NB4 (cell line): ENCODE measurements around the gene LARP4B.

Experiments
- DNase-seq: peaks from one replicate; pipeline ENCODE4 v3.0.0; 2010; ENCODE audit warnings: low read depth
- H3K4me3 ChIP-seq: one replicate; pipeline ENCODE4 v1.5.1; 2011; ENCODE audit warnings: mild to moderate bottlenecking, low read depth, low read length, moderate library complexity
- MYC ChIP-seq: IDR thresholded peaks from 2 replicates; pipeline ENCODE4 v1.6.1; 2011; ENCODE audit warnings: low read depth, low read length
- POLR2A ChIP-seq: IDR thresholded peaks from 2 replicates; pipeline ENCODE4 v1.6.1; 2011; ENCODE audit warnings: mild to moderate bottlenecking; ENCODE audit not compliant: insufficient read length; ENCODE audit errors: extremely low read depth
- TF ChIP-seq, protein P1 (sequence below): IDR thresholded peaks from one replicate; pipeline ENCODE4 v1.5.1; 2012; ENCODE audit warnings: low read depth, low read length
- TF ChIP-seq, protein P2 (sequence below): IDR thresholded peaks from 2 replicates; pipeline ENCODE4 v1.6.1; 2011; ENCODE audit warnings: low read depth, low read length

LARP4B gene

DNA sequence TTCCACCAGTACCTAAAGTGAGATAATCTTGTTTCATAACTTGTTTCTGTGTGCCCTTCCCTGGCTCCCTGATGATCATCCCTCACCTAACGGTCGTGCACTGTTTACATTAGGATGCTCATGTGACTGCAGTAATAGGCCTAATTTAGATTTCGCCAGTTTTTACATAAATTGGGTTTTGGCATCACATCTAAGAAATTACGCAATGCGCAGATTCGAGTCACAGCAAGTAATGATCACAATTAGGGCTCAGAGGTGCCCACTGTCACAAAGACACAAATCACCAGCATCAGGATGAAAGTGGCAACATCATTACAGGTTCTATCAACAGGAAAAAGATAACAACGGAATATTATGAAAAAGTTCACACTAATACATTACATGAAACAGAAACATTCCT, 94.7 kb downstream of the LARP4B start:
- DNase-seq = no peak
- TF ChIP-seq, protein P1, sequence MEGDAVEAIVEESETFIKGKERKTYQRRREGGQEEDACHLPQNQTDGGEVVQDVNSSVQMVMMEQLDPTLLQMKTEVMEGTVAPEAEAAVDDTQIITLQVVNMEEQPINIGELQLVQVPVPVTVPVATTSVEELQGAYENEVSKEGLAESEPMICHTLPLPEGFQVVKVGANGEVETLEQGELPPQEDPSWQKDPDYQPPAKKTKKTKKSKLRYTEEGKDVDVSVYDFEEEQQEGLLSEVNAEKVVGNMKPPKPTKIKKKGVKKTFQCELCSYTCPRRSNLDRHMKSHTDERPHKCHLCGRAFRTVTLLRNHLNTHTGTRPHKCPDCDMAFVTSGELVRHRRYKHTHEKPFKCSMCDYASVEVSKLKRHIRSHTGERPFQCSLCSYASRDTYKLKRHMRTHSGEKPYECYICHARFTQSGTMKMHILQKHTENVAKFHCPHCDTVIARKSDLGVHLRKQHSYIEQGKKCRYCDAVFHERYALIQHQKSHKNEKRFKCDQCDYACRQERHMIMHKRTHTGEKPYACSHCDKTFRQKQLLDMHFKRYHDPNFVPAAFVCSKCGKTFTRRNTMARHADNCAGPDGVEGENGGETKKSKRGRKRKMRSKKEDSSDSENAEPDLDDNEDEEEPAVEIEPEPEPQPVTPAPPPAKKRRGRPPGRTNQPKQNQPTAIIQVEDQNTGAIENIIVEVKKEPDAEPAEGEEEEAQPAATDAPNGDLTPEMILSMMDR = no peak
- TF ChIP-seq, protein P2, sequence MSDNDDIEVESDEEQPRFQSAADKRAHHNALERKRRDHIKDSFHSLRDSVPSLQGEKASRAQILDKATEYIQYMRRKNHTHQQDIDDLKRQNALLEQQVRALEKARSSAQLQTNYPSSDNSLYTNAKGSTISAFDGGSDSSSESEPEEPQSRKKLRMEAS = no peak
- TF ChIP-seq POLR2A (no peak), MYC (no peak)
- H3K4me3 ChIP-seq = no peak overlapping the region

DNA sequence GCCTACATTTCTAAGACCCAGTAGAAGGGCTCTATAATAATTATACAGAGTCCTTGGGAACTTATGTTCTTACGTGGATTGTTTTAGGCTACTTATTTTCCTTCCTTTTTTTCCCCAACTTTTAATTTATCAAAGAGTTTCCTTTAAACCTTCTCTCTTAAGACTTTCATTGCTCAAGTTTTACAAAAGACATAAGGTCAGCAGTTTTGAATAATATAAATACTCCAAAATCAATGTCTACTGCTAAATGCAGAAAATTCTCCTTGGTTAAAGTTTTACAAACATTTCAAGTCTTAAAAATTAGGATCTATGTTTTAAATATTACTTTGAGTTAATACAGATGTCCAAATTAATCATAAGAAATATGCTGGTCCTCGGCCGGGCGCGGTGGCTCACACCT, 97.0 kb downstream of the LARP4B start:
- no peak overlapping the region for H3K4me3 ChIP-seq
- TF ChIP-seq POLR2A = no peak
- TF ChIP-seq, protein P2 = no peak

DNA sequence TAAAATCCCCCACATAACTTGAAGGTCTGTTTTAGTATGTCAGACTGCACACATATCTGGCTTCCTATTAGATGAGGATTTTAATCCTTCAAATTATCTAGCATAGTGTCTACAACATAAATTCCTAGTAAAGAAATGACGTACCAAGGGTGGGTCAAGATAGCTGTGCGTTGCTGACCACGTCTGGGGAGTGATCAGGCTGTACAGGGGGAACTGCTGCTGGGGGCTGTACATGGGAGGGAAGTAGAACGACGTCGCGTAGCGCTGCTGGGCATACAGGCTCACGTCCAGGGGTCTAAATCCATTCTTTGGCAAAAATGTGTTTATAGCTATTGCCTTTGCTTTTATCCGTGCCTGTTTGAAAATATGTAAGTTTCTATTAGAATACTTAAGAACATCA, 102.3 kb downstream of the LARP4B start:
- DNase-seq = no peak
- TF ChIP-seq MYC (no peak), POLR2A (no peak)
- TF ChIP-seq, protein P2 = no peak
- TF ChIP-seq, protein P1 = no peak
- no peak overlapping the region for H3K4me3 ChIP-seq

More for the DNA sequence above, 97.0 kb downstream of the LARP4B start:
- DNase-seq = no peak

DNA sequence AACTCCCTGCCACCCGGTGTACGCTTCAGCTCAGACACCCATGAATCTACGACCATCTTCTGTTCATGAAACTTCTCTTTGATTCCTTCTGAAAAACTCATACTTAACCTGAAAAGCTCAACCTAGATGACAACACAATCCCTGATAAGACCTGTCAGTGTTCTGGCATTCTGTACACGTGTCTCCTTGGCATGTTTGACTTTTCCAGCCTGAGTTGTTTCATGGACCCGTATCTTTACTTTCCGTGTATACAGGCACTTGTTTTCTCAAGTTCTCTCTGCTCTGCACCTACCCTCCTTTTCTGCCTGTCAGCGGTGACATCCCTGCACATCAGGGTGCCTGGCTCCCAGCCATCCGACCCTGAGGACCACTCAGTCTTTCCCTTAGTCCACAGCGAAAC, 103.3 kb downstream of the LARP4B start:
- no peak overlapping the region for H3K4me3 ChIP-seq
- TF ChIP-seq, protein P1 = no peak
- TF ChIP-seq MYC = no peak
- TF ChIP-seq, protein P2 = no peak
- DNase-seq = no peak

DNA sequence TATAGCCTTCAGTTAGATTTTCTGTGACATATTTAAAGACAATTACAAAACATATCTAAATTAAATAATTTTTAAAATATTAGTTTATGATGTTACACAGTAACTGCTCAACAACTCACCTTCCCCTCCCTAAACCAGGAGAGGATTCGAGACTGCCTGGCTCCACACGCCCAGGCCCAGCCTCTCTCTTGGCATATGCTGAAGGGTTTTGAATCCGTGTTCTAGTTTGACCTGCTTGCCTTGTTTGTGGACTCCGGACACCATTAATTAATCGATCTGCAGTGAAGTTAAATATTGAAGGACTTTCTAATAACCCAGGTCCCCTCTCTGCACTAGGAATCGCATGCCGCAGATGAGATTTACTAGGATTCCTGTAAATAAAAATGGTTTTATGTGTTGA, 106.6 kb downstream of the LARP4B start:
- DNase-seq = no peak
- H3K4me3 ChIP-seq = no peak overlapping the region
- TF ChIP-seq, protein P2 = no peak
- no peak for TF ChIP-seq MYC
- TF ChIP-seq POLR2A = no peak
- TF ChIP-seq, protein P1 = no peak

DNA sequence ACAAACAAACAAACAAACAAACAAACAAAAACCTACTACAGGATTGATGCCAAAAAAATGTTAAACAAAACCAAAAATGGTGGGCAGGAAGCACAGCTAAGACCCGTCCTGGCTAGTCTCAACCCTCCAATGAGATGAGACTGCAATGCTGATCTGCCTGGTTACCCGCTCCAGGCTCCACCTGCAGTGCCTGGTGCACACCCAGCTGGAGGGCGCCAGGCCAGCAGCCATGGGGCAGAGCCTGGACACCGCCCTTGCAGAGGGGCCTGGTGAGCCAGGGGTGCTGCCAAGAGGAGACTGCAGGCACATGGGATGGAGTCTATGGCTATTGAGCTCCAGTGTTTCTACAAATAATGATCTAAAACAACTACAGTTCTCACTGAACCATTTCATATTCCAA, 107.0 kb downstream of the LARP4B start:
- TF ChIP-seq, protein P2 = no peak
- TF ChIP-seq, protein P1 = no peak
- TF ChIP-seq MYC (no peak), POLR2A (no peak)
- DNase-seq = no peak
- H3K4me3 ChIP-seq = no peak overlapping the region
